Left cardiac atrium (tissue), 4 donors: ENCODE measurements around the gene ARHGEF4. TPM values are rescaled to one million over a fixed set of nuclear protein-coding genes. Genes with fewer than 3 reads are reported as not detected.

Experiments used
- ATAC-seq, 2 donors: fragments of 200-7000 bp; cut with Tn5 transposase; one replicate each; pipeline ENCODE4 v1.9.1; 2020; ENCODE audit warnings: mild to moderate bottlenecking in 2 of 2, moderate library complexity in 2 of 2
- DNase-seq: peaks from one replicate; pipeline ENCODE4 v3.0.0-alpha.2; 2020
- intact Hi-C, 2 donors: fragments of 100-400 bp; cut with DNase I; formaldehyde crosslinking; loops; one replicate each; pipeline versions ENCODE4 v1.14.1 to v1.15.1; 2022 to 2023
- total RNA-seq, 2 donors: library from RNA; stranded (reverse); fragmentation: NEBNext Ultra II Directional; extraction: Animal tissue kit (Norgen Biotek cat#: 25700); gene quantifications; one replicate each; pipeline ENCODE4 v1.2.1, GENCODE V29; 2021
- donor health status: DM: no; HTN: yes; CAD: no.
- donor health status: DM: no; HTN: yes; CAD: no; lungs with severe emphysema.
- donor health status: DM: yes; HTN: yes; CAD: no.
- donor health status: Dilated cardiomyopathy.

The ARHGEF4 gene
- total RNA-seq, 2 donors from 2014 or later: 3.9 to 8.3 TPM

DNA sequence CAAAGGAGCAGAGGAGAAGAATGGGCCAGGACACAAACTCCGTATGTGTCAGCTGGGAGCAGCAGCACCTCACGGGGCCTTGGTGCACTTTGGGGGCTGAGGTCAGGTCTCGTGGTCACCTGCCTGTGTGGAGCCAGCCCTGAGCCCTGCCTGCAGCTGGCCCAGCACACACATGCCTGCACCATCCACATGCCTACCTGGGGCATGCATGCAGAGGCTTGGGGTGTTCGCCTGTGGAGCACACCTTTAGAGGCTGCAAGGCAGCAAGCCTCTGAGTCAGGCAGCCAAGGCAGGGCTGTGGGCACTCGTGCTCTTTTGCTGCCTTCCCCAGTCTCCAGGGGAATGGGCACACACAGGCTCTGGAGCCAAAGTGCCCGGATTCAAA, 36.0 kb downstream of the ARHGEF4 start:
- intact Hi-C loops: loop anchor here in 1 of 2 donors (5.0 kb wide), 1 partner anchor 75 kb away; no protein-coding TSS in a partner anchor
- DNase-seq (no peak), ATAC-seq (no peak)

DNA sequence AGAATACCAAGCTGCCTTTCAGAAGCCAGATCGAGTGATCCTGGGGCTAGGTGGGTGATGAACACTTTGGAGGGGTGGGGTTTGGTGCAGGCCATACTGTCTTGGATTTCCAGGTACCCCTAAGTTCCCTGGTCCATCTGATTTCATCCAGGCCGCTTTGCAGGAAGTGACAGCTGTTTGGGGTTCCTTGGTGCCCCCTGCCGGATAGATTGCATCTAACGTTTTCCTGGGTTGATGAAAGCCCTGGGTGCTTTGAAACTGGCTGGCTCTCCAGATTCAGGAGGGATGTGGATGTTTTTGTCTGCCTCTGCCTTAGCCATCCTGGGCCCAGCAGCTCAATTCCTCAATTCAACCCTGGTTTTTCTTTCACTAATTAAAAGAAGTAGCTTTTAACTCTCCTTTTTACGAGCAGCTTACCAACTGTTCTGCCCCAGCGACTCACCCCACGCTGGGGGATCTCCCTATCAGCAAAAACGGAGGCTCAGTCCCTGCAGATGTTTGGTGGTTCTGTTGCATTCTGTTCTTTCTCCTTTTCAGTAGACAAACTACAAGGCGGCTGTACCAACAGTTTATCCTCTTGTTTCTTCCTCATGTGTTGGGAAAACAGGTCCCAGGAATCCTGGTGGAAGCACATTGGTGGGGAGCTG, 37.1 kb downstream of the ARHGEF4 start:
- peak; percentile 57 to 77 for ATAC-seq
- intact Hi-C loops: loop anchor here (2.0 to 5.0 kb wide), 2 partner anchors 75 to 77 kb away; no protein-coding TSS in a partner anchor
- peak; percentile 72 for DNase-seq

DNA sequence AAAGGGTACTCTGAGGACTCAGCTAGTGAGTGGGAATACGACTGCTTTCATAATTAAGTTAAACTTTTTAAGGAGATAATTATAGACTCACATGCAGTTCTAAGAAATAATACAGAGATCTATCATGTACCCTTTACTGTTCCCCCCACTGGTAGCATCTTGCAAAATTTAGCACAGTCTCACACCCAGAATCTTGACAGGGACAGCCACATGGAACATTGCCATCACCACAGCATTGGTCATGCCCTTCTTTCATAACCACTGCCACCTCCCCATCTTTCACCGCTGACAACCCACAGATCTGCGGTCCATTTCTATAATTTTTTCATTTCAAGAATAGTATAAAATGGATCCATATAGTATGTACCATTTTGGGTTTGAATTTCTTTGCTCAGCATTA, 37.8 kb downstream of the ARHGEF4 start:
- intact Hi-C loops: loop anchor here (2.0 to 5.0 kb wide), 2 partner anchors 76 to 77 kb away; no protein-coding TSS in a partner anchor
- no peak for DNase-seq
- ATAC-seq: no peak

DNA sequence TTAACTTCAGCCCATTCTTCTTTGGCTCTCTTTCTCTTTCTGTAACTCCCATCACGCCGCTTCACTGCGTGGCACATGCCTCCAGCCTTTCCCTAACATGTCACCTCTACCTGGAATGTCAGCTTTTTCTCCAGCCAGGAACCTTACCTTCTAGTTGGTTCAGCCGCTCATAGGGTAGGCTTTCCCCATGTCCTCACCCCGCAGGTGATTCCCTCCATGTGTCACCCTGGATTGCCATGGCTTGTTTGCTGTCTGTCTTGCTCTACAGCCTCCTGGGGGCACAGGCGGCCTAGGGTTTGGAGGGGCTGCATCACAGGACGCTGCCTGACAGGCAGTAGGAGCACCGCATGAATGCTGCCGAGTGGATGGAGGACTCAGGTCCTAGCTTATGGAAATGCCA, 39.2 kb downstream of the ARHGEF4 start:
- no peak for DNase-seq
- intact Hi-C loops: loop anchor here in 1 of 2 donors (2.0 kb wide), 1 partner anchor 77 kb away; no protein-coding TSS in a partner anchor
- no peak for ATAC-seq

DNA sequence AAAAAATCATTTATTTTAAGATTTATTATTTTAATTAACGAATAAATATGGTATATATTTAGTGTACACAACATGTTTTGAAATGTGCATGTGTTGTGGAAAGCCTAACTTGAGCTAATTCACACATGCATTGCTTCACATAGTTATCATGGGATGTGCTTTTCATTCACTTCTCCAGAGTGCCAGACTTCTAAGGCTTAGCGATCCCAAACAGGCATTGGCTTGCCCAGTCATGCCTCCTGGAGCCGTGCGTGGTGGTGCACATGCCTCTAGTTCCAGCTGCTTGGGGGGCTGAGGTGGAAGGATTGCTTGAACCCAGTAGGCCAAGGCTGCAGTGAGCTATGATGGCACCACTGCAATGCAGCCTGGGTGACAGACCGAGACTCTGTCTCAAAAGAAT, 40.5 kb downstream of the ARHGEF4 start:
- intact Hi-C loops: no loop called here
- no peak for DNase-seq
- no peak for ATAC-seq

DNA sequence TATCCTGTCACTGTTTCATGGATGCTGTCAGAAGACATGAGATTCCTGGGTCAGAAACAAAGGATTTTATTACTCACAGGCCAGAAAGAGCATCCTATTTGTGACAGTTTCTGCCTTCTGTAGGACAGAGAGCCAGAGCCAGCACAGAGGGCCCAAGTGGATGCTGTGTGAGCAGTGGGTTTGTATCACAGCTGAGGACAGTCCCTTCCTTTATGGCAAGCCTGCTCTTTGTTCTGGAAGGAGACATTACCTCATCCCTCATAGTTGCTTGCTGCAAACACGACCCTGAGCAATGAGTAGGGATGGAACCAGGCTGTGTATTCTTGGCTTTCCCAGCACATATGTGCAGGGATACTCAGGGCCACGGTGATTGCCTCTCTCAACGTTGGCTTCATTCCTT, 41.6 kb downstream of the ARHGEF4 start:
- ATAC-seq: no peak
- DNase-seq: no peak
- intact Hi-C loops: no loop called here

DNA sequence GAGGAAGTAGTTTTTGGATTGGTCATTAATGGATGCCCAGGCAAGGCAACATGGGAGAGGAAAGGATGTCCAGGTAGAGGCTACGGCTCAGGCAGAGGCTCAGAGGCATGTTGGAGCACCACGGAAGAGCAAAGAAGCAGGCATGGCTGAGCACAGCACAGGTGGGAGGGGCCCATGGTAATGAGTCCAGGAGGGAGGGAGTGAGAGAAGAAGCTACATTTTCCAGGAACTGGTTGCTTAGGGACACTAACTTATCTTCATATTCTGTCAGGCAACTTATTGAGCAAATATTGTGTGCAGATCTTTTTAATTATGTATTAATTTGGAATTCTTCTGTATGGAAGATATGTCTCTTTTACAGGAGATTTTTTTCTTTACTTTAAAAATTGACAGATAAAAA, 42.2 kb downstream of the ARHGEF4 start:
- intact Hi-C loops: no loop called here
- no peak for ATAC-seq
- no peak for DNase-seq

DNA sequence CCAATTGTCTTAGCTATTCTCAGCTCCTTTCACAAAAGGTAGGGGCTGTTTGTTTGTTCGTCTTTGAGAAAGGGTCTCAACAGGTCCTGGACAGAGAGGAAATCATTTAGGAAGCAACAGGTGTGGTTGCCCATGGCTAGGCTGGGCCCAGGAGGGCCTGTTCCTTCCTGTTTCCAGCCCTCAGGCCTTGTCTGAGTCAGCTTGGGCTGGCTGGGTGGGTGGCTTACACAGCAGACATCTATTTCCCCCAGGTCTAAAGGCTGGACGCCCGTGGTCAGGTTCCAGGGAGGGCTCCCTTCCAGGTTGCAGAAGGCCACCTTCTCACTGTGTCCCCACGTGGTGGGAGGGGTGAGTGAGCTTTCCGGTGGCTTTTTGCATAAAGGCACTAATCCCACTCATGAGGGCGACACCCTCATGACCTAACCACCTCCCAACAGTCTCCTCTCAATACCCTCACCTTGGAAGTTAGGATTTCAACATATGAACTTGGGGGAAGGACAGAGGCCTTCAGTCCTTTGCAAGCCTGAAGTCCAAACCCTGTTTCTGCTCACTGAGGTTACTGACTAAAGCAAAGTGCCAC, 45.5 kb downstream of the ARHGEF4 start:
- no peak for ATAC-seq
- intact Hi-C loops: no loop called here

DNA sequence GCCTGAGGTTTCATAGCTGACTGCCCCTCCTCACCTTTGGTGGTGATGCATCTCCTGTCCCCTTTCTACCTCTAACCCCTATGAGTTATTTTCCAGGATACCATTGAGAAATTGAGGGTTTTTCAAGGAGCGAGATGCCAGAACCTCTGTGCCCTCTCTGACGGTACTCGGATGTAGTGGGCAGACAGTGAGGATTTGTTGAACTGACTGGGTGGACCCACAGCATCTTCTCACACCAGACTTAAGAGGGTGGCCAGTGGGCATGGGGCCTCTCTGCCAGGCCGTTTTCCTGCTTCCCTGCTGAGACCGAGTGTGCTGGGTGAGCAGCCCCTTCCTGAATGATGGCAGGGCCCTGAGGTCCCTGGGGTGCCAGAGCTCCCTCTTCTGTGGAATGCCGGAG, 46.3 kb downstream of the ARHGEF4 start:
- ATAC-seq (no peak), DNase-seq (no peak)
- intact Hi-C loops: no loop called here

More for the DNA sequence above, 45.5 kb downstream of the ARHGEF4 start:
- no peak for DNase-seq

DNA sequence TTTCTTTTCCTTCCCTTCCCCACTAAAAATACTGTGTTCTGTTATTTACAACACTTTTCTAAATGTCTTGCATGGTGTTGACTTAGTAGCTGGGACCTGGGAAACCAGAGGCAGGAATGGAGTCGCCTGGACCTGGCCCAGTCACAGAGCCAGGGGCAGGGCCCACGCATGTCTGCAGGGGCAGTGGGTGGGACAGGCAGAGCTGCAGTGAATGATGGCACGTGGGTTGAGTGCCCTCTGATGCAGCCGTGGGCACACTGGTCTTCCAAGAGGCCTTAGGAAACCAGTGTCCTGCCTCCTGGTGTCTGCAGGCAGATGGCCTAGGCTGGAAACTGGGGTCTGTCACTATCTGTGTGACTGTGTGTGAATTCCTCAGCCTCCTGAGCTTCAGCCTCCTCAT, 46.8 kb downstream of the ARHGEF4 start:
- DNase-seq (no peak), ATAC-seq (no peak)
- intact Hi-C loops: no loop called here

DNA sequence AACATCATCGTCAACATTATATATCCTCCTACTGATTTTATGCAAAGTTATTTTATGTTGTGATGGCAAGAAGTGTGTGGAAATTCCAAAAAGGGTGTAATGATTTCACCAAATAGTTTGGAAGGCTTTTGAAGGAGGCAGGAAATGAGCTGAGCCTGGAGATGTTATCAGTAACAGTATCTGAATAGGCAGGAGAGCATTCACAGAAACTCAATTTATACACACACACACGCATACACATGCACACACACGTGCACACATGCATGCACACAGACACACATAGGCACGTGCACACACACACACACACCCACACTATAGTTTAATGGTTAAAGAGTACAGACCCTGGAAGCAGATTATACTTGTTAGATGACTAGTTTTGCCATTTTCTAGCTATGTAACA, 47.3 kb downstream of the ARHGEF4 start:
- no peak for DNase-seq
- no peak for ATAC-seq
- intact Hi-C loops: no loop called here

DNA sequence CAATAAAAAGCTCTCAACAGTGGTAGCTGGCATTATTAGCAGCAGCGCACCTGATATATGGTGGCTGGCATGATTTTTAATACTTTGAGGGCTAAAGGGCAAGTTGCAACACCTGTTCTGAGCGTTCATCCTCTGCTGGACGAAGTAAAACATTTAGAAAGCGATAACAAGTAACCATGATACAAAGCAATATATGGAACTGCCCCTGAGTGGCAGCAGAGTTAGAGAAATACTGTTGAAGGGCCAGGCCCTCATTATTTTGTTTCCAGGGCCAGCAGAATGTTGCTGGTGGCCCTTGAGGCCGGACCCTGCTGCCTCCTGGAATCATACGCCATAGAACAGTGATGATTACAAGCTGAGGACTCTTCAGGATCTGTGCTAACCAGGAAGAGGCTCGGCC, 47.8 kb downstream of the ARHGEF4 start:
- no peak for ATAC-seq

DNA sequence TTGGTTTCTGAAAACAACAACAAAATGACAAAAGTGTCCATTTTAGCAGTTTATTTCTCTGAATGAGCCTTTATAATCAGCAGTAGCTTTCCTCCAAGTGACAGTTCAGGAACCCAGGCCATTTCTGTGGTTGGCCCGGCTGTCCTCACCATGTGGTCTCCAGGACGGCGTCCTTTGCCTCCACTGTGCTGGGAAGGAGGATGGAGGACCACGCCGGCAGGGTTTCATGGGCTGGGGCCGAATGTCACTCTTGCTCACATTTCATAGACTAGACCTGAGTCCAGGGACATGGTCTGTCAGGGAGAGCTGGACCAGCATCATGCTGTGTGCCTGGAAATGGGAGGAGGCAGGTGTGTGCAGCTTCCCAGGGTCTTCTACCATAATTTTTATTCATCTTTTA, 50.9 kb downstream of the ARHGEF4 start:
- DNase-seq (no peak), ATAC-seq (no peak)
- intact Hi-C loops: no loop called here

More for the DNA sequence above, 47.8 kb downstream of the ARHGEF4 start:
- intact Hi-C loops: no loop called here
- no peak for DNase-seq

DNA sequence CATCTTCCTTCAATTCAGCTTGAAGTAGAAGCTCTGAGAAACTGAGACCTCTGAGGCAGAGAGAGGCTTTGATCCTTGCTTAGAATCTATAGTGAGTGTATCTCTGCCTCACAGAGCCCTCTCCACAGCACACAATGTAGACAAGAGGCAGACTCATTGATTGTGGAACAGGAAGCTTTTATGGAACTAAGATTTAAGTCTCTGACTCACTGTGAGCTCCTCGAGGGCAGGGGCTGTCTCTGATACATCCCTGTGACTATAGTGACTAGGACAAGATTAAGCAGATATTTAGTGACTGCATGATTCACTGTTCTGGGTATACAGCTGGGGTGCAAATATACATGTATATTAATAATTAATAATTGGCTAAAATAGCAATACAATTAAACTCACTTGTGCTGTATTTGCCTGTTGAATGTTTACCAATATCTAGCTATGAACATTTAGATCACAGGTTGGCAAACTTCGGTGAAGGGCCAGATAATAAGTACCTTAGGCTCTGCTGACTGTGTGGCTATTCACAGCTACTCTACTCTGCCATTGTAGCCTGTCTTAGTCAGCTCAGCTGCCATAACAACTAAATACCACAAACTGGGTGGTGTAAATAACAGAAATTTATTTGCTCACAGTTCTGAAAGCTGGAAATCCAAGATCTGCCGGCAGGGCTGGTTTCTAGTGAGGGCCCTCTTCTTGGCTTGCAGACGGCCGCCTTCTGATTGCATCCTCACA, 54.4 kb downstream of the ARHGEF4 start:
- ATAC-seq: no peak
- intact Hi-C loops: no loop called here
- no peak for DNase-seq

DNA sequence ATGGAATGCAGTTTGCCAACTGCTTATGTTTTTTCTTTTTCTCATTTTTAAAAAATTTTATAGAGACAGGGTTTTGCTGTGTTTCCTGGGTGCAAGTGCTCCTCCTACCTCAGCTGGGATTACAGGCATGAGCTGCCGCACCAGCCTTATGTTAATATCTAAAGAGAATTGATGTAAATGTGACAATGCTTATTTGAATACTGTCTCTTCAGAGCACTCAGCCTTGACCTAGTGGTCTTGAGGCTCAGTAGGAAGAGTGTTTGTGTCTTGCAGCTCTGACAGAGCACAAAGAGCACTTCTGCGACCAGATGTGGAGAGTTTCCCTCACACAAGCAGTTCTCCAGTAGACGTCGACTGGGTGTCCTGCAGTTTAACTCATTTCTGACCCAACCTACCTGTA, 55.3 kb downstream of the ARHGEF4 start:
- no peak for ATAC-seq
- no peak for DNase-seq
- intact Hi-C loops: no loop called here

DNA sequence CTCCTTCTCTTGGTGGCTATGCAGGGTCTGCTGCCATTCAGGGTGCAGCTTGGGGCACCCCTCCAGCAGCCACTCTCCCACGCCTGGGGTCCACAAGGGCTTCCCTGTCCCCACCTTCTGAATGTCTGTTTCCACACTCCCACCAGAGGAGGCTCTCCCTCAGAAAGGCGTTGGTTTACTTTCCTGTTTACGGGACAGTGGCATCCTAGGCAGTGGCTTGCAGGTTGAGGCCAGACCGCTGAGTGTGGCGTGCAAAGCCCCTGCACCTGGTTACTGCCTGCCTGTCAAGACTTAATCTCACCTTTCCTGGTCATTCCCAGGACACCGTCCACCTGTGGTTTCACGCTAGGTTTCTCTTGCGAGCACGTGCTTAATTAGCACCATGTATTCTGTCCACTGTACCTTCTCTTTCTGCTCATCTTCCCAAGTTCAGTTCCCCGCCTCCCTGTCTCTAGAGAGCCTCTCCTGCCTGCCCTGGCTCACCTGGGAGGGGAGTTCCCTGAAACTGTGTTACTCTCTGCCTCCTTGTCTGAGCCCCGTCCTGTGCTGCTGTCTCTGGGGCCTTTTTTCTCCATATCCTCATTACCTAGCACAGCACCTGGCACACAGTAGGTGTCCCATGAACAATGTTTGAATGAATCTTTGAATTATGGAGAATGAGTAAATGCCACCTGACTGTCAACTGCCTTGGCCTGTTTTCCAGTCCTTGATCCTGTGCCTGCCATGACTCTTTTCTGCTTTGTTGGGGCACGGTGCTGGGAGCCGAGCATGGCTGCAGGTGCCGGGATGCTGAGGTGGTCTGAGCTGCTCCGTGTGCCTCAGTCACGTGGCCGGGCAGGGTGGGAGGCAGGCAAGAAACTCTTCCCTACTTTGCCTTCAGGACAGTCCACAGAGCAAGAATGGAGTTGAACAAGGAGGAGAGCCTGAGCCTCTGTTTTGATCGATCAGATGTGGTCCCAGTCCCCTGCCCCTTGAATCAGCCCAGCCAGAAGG, 56.4 kb downstream of the ARHGEF4 start:
- DNase-seq (no peak), ATAC-seq (no peak)
- intact Hi-C loops: no loop called here

DNA sequence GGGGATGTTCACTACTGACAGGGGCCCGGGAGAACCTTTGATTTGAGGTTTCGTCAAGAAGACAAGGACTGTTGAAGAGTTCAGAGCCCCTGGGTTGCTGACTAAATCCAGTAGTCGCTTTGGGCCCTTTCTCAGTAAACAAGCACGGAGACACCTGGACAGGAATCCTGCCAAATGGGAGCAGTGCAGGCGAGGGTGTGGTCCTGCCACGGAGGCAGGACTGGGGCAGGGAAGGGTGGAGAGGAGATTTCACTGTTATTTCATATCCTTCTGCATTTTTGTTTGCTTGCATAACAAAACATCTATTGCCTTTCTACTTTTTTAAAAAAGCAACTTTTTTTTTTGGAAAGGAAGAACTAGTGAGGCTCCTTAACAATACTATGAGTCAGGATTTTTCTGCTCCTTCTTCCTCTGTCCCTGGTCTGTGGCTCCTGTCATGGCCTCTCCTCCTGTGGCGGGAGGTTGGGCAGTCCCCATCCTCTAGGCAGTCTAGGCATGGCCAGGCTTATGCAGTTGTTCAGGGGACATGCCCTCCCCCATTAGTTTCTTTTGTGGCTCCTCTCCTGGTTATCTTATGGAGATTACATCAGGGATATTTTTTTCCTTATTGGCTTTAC, 57.7 kb downstream of the ARHGEF4 start:
- DNase-seq (no peak), ATAC-seq (no peak)
- intact Hi-C loops: no loop called here

DNA sequence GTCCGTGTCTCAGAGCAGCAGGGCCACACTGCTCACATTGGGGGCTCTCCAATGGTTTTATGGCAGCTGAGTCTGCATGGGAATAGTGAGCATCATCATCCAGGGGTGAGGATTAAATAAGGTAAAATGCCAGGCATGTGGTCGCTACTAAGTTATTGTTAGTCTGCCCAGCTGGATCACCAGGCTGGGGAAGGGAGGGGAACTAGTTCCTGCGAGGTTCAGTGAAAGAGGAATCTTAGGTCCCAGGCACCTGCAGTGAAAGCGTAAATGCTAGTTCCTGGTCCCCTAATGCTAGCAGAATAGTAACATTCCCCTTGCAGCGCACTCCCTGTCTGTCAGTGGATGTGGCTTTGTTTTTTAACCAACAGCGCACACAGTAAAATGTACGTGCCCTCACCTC, 60.1 kb downstream of the ARHGEF4 start:
- no peak for DNase-seq
- intact Hi-C loops: no loop called here
- no peak for ATAC-seq

DNA sequence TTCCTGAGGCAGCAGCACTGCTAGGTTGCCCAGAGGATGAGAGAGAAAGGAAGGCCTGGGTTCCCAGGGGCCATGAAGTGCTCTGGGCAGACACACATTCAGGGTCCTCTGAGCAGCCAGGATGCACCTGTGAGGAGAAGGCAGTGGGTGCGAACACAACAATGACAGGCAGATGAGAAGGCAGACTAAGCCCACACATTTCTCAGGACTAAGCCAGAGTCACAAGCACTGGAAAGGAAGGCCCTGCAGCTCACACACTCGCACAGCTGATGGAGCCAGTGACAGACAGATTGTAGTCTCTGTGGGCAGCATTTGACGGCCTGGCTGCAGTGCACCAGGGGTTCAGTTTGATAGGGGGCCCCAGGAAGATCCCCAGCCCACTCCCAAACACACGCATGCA, 61.8 kb downstream of the ARHGEF4 start:
- intact Hi-C loops: no loop called here
- DNase-seq (no peak), ATAC-seq (no peak)
